NCI-H2196 treated with DMSO at 0.1 percent for 48 hours (cell line): Measurements from ENCODE around the gene MAGED2.
"Not testable (repeated sequence)": the region's sequence is repeated elsewhere in the genome, so short reads cannot be mapped to it uniquely, and the experiment has no call there.

Source experiments
- DNase-seq: peaks from one replicate; lab custom pipeline; 2025; ENCODE audit not compliant: unreplicated experiment; lab: John Stamatoyannopoulos, UW

MAGED2 gene

DNA sequence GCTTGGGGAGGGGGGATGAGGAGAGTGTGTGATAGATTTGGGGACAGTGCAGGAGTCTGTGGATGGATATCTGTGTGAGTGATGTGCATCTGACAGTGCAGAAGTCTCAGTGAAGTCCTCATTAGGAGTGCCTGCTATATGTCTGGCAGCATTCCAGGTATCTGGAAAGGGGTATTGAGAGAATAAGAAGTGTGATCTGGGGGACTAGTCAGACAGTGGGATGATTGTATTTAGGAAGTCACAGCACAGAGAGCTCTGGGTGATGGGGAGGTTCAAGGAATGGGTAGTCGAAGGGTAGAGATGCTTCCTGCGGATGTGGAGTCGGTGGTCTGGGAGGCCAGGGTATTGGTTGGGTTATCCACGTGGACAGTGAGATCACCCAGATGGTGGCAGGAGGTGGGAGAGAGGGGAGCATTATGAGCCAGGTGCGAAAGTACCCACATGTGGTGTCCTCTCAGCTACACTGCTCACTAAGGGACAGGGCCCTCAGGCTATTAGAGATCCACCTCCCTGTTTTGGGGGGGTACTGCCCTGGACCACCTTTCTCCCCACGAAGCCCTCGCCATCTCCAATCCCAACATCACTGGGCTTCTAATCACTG, 9.8 kb downstream of the MAGED2 start:
- DNase-seq = no peak

DNA sequence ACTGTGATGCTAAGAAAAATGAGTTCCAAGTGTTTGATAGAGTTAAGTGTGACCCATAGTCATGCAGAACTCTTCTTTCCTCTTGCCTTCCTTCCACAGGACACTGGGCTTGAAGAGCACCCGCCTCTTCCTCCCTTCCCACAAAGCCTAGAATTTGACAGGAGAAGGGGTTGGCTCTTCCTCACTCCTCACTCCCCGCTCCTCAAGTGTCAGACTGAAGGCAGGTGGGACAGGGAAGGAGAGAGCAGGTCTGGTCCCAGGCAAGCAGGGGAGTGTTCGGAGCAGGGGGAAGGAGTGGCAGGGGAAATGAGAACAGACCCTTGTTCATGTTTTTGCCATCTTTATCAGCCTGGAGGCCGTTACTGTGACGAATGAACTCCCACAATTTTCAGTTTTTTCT, 10.7 kb downstream of the MAGED2 start:
- DNase-seq = no peak

DNA sequence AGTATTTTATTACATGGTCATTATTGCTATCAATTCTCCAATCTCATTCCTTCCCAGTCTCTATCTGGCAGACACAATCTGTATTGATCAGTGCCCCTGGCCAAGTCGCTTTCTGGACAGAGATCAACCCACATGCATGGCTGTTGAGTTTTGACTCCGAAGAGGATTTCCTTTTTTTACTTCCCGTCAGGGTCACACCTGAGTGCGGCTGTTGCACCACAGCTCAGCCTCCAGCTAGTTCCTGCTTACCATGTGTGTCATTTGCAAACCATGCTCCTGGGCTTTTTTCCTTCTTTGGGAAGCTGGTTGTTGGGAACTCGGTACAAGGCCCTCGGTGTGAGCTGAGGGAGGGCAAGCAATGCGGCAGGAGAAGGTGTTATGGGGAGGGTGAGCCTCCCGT, 11.7 kb downstream of the MAGED2 start:
- no peak for DNase-seq

DNA sequence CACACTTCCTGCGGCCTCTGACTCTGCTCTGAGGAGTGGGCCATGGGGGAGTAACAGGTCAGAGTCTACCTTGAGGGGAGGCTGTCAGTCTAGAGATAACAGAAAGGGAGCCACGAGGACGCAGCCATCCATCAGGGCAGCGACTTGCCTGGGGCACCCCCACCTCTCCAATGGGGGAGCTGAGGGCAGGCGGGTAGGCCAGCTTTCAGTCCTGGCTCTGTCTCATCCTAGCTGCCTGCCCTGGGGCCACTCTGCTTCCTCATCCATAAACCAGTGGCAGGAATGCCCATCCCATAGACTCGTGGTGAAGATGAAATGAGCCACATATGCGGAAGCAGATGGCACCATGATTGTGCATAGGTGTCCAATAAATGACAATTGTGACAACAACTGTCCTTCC, 13.2 kb downstream of the MAGED2 start:
- no peak for DNase-seq

DNA sequence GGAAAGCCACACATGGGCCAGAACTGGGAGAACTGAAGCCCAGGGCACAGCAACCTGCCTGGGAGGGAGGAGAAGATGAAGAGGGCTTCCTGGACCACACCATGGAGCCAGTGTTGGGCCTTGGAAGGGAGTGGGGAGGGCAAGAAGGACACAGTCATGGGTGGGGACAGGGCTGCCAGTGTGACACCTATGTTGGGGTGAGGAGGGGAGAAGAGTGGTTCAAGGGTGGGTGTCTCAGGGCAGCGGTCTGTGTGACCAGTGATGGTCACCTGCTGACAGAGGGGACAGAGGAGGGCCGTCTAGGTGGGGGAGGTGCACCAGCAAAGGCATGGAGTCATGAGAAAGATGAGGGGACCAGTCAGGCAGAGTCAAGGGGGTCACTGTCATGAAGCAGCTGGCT, 13.8 kb downstream of the MAGED2 start:
- no peak for DNase-seq

DNA sequence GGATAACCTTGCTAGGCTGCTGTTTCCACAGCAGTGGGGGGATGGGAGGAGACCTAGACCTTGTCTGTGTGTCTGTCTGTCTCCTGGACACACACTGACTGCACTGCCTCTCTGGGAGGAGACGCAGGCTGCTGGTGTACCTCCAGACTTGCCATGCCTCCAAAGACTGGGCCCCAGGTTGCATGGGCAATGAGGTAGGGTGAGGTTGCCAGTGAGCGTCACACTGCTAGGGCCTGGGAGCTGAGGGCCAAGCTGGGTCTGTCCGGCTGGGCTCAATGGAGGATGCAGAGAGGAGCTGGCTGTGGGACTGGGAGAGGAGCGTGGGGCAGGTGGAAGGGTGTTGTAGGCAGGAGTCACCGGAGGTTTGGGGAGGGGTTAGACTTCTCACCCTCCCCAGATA, 16.6 kb downstream of the MAGED2 start:
- DNase-seq = no peak

DNA sequence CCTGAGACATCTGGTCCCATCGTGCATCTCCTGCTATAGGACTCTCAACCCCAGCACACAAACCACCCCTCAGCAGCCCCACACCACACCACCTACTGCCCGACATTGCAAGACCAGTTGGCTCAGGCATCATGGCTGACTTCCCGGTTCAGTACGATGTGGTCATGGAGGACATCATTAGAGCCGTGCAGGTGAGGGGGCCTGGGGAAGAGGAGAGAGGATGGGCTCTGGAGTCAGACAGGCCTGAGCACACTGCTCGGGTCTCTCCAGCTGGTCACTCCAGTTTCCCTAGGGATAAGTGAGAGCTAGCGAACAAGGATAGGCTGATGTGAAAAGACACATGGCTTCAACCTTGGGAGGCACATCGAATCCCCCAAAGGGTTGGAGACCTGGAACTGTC, 17.2 kb downstream of the MAGED2 start:
- no peak for DNase-seq

DNA sequence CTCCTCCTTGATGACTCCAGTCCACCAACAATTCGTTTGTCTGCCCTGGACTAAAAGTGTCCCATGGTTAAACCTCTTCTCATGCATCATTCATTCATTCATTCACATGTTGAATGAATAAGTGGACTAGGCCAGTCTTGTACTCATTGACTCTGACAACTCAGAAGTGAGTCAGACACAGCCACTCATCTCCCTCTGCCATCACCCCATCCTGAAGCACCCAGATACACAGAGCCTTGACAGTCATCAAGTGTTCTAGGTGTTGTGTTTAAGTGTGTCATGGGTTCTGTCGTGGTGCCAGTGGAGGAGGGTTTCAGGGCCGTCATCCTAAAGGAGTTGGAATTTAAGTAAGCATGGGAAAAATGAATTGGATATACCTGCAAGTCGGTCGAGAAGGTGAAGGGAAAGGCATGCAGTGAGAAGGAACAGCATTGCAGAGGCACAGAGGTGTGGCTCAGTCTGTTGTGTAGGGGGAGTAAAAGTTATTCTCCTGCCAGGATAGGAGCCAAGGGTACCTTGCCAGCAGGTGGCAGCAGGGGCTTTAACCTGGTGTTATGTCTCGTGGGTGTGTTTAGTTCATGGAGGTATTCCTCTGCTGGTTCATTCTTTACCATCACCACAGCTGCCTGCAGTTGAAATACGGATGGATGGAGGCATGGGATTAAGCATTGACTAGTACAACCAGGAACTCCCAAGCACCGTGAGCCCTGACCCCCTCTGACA, 18.3 kb downstream of the MAGED2 start:
- no peak for DNase-seq

DNA sequence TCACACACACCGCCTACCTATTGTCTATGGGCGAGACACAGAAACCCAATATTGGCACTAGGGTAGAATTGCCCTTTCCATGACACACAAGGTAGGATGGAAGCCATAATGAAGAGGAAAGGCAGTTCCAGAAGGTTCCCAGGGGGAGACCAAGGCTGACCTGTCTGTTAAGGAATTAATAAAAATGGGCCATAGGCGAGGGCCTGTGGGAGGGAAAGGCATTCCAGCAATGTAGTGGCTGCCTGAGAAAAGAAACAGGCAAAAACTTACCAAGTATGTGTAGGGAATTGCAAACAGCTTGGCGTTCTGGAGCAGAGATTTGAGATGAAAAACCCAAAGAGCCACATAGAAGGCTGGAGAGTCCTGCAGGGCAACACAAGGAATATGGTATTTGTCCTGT, 19.1 kb downstream of the MAGED2 start:
- no peak for DNase-seq

DNA sequence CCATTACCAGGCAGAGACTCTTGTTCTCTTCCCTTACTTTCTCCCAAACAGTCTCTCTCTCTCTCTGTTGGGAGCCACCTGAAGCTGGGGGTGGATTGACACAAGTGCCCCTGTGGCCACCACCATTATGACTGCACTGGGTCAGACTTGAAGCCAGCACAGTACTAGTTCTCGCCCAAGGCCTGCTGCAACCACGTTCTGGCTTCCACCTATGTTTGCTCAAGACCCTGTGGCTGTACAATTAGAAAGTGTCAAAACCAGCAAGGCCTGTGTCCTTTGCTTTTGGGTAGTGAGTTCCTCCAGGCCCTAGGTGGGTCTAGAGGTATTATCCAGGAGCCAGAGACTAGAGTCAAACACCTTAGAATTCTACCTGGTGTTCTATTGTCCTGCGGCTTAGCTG, 31.0 kb downstream of the MAGED2 start:
- DNase-seq = no peak

DNA sequence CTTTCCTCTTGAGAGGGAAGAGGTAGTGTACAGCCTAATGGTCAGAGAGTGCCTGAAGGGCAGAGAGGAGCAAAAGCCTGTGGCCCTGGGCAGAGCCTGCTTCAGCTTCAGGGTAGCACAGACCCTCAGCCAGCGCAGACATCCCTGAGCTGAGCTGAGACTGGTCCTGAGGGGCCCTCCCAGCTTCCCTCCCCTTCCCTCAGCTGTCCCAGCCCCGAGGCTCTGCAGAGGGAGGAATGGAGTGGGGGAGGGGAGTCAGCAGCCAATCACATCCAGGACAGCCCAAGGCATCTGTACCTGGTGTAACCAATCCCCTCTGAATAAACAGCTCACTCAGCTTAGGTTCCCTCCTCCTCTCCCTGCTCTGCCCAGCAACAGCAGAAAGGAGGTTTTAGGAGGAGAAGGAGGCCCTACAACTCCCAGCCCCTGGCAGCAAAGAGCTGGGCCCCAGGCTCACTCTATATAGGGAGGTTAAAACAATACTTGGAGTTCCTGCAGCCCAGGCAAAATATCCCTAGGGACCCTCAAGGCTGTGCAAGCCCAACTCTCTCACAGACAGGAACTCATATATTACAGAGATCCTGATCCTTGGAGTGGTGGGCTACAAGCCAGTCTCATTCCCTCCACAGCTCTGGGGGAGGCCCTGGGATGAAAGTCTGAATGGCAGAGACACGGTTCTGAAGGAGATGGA, 33.8 kb downstream of the MAGED2 start:
- DNase-seq = not testable (repeated sequence)

DNA sequence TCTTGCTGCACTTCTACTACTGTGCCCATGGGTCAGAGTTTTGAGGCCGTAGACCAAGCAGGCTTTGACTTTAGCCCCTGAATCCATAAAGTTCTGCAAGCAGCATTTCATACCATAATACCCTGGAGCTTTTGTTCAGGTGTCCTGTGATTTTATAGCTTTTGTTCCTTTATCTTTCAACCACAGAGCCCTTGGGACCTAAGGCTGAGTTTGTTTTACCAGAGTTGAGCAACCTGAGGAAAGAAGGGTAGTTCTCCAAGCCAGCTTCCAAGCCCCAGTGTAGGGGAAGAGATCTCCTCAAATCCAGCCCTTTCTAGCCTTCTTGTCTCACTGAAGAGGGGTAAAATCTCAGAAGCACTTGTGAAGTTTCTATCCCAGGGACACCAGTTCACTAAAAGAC, 35.1 kb downstream of the MAGED2 start:
- DNase-seq = no peak

DNA sequence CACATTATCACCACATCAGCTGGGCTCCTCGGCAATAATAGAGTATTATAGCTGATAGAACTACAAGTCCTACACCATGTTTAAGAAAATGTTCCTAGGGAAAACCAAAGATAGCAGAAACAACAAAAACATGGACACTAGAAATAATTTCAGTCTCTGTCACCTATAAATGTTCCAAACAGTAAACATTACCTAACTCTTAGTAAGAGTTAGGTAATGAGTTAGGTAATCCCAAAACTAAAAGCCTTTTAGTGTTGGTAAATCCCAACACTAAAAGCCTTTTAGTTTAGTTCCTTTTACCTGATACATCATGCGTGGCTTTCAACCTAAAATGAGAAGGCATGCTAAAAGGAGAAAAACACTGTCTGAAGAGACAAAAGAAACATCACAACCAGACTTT, 35.5 kb downstream of the MAGED2 start:
- no peak for DNase-seq

DNA sequence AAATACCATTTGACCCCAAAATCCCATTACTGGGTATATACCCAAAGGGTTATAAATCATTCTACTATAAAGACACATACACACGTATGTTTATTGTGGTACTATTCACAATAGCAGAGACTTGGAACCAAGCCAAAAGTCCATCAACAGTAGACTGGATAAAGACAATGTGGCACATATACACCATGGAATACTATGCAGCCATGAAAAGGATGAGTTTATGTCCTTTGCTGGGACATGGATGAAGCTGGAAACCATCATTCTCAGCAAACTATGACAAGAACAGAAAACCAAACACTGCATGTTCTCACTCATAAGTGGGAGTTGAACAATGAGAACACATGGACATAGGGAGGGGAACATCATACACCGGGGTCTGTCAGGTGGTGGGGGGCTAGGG, 40.2 kb downstream of the MAGED2 start:
- DNase-seq = not testable (repeated sequence)

DNA sequence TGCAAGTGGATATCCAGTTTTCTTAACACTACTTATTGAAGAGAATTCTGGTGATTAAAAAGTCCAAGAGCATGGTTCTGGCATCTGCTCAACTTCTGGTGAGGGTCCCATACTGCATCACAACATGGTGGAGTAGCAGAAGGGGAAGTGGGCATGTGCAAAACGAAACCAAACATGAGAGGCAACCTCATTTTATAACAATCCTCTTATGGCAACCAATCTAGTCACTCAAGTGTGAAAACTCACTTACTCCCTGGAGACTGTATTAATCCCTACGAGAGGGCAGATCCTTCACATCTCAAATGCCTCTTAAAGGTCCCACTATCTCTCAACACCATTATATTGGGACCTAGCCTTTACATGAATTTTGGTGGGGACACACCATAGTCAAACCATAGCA, 57.7 kb downstream of the MAGED2 start:
- no peak for DNase-seq
